GM18499 (cell line): ENCODE data around the gene COPS8.

Experiments used
- ATAC-seq: cut with Tn5 transposase; IDR thresholded peaks from one replicate; pipeline ENCODE4 v1.9.1; 2021; ENCODE audit warnings: moderate number of reproducible peaks; ENCODE audit not compliant: insufficient read depth, unreplicated experiment

The COPS8 gene

DNA sequence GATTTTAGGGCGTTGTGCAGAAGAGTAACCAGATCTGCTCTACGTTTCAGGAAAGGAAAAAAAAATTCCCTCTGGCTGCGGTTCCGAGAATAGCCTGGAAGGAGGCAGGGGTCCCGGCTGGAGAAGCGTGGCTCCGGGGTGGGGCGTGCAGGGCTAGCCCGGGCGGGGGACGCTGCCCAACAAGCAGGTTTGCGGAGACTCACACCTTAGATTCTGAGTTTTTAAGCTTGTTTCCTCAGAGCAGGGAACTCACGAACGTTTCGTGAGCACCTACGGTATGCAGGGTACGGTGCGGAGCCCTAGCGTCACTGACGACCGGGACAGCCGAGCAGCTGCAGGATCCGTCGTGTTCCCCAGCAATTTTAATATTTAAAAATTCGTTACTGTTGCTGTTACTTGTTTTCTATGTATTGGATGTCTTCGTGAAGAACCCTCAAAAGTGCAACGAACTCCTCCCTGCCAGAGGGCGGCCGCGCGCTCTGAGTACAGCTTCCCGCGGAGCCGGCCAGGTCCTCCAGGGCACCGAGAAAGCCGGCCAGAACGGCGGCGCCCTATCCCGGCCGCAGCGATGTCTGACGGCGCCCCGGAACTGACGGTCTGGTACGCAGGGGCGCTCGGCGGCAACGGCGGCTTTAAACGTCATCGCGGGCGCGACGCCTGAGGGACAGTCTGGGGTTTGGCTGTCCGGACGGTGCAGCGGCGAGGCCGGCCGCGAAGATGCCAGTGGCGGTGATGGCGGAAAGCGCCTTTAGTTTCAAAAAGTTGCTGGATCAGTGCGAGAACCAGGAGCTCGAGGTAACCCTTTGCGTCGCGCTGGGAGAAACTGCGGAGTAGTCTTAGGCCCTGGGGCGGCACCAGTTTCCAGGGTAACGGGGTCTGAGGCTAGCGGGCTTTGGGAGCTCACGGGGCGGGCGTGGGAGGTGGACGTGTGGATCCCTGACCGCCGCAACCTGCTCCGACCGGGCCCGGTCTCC is at the start of gene COPS8:
Gene COPS8 (plus strand): TSS at position 642 of the 974 bp plus-strand sequence. CDS start 76 bp downstream, at position 718.
- ATAC-seq = peak; percentile 72

GRCh38 chr2:237039301-237040031 is 46.2 kb upstream of the COPS8 start:
- no peak for ATAC-seq

- no peak for ATAC-seq
These were observed 44.5 kb upstream of the COPS8 start for GRCh38 chr2:237041231-237041630.

GRCh38 chr2:237042101-237042500 is 43.6 kb upstream of the COPS8 start:
- ATAC-seq = no peak

DNA sequence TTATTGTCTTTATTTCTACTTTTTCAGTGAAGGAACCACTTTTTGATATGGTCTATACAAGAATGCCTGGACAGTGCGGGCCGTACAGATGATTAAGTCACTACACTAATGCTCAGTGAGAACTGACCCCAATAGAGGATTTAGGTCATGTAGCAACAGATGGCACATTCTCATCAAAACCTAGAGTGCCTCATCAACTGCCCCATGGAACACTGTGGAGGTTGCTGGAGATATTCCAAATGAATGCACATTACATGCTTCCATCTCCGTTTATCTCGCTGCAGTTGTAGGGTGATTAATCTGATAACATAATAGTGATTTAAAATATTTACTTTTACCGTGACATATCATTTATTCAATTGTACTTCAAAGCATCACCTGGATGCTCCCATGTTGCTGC is 41.8 kb upstream of the COPS8 start:
- no peak for ATAC-seq

DNA sequence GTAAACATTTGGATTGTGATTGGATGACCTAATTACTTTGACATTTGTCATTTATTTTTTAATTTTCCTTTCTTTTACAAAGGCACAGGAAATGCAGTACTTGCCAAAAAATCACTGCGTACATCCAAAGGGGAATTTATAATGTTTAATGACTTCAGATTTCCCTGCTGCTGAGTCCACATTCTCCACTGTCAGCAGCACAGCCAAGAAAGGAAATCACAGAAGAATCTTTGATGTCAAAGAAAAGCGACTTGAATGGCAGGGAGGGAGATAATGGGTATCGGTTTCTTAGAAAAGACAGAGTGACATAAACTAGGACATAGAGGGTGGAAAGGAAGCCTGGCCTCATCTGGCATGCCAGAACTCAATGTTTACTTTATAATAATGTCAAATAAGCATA is 41.4 kb upstream of the COPS8 start:
- ATAC-seq = no peak

DNA sequence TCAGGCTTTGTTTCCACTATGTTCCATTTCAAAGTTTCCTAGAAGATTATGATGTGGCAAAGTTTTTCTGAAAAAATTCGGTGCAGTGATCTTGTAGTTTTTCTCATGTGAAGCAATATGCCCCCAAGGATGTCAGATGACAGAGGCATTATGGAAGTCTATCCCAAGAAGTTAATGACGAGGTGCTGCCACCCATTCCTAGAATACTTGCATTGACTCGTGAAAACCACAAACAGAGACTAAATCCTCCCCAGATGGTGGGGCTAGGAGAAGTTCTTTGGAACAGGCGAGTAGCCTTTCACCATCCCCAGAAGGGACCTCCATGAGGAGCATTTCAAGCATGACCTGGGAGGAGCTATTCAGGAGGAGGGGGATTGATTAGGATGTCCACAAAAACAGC is 40.2 kb upstream of the COPS8 start:
- no peak for ATAC-seq

DNA sequence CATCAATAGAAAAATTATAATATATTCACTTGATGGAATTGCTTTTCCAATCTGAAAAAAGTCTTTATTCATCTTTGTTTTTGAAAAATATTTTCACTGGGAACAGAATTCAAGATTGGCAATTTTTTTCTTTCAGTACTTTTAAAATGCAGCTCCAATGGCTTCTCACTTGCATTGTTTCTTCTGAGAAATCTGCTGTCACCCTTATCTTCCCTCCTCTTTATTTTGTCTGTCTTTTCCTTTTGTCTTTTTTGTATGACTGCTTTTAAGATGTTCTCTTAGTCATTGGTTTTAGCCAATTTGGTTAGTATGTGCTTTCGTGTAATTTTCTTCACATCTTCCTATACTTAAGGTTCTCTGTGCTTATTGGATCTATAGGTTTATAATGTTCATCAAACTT is 37.1 kb upstream of the COPS8 start:
- ATAC-seq = no peak

DNA sequence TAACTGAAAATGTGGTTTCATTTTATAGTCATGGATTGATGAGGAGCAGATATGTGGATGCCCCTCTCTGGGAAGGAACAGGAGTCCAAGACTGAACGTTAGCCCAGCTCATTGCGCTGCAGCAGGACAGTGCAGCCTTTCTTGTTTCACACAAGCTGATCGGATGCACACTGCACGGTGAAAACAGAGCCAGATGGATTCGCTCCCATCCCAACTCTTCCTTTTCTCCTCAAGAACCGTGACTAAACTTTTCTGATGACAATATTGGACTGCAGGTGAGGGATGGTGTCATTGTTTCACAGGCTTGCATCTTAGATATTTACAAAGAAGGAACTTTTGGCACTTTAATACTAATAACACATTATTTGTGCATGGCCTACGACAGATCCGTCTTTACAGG is 33.8 kb upstream of the COPS8 start:
- no peak for ATAC-seq

GRCh38 chr2:237053066-237053465 is 32.6 kb upstream of the COPS8 start:
- ATAC-seq = no peak

DNA sequence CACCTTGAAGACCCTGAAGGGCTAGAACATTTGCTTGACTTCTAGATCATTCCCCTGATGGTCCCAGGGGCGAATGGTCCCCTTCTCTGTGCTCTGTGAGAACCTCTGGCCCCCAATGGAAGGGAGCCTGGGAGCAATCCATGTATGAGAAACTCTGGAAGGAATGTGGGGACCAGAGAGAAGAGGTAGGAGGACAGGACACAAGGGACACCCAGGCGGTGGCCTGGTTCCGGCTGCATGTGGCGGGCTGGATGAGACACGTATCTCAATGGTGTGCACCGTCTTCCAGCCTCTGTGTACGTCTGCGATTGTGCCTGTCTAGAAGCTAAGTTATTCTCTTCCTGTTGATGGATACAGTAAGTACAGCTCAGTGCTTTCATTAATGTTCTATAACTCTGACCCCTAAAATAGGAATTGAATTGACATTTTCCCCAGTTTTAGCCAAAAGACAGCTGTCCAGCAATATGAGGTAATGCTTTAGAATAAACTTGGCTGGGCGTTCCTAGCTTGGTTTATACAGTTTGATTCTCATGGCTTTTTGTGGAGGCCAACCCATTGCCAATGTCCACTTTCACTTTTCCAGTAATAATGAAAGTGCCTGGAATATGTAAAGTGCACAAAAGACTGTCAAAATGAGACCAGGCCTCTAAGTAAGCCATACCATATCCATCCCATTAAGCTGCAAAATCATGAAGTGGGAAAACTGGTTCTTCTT is 30.1 kb upstream of the COPS8 start:
- no peak for ATAC-seq

DNA sequence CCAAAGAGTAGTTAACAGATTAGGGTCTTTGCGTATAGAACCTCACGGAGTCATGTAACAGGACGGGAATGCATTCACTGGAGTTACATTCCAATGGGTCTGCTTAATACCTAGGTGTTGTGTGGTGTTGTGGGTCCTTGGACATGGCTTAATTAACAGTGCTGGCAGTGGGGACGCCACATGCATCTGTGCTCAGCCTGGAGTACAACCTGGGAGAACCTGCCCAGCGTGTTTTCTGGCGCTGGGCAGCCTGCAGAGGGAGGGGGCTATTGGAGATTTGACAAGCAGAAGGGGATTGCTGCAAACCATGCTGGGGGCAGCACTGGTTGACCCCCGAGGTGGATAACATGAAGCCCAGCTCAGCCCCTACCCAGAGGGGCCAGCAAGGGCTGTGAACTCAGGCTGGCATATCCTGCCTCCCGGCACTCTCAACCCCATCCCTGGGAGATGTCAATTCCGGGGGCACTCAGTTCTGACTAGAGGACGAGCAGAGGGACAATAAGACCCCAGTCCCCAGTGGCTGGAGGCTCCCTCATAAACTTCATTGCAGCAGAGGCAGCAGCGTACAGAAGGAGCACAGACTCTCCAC is 29.3 kb upstream of the COPS8 start:
- ATAC-seq = no peak

GRCh38 chr2:237057107-237057506 is 28.6 kb upstream of the COPS8 start:
- ATAC-seq = no peak

GRCh38 chr2:237057893-237058300 is 27.8 kb upstream of the COPS8 start:
- peak; percentile 73 for ATAC-seq

DNA sequence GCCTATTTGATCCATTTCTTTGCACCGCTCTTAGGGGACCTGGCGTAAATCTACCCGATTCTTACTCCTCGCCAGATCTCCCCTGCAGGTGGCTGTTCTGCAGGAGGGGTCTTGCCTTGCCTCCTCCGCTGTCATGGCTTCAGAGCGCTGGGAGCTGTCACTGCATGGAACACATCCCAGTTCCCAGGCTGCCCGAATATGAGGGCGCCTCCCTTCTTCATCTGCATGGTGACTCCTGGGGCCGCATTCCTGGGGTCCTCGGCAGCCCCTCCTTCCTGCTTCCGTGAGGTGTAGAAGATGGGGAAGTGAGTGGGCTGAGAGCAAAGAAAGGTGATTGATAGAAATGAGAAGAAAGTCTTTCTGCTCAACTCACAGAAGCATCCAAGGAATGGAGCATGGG is 27.3 kb upstream of the COPS8 start:
- ATAC-seq = no peak

GRCh38 chr2:237059155-237059875 is 26.4 kb upstream of the COPS8 start:
- peak; percentile 46 for ATAC-seq

DNA sequence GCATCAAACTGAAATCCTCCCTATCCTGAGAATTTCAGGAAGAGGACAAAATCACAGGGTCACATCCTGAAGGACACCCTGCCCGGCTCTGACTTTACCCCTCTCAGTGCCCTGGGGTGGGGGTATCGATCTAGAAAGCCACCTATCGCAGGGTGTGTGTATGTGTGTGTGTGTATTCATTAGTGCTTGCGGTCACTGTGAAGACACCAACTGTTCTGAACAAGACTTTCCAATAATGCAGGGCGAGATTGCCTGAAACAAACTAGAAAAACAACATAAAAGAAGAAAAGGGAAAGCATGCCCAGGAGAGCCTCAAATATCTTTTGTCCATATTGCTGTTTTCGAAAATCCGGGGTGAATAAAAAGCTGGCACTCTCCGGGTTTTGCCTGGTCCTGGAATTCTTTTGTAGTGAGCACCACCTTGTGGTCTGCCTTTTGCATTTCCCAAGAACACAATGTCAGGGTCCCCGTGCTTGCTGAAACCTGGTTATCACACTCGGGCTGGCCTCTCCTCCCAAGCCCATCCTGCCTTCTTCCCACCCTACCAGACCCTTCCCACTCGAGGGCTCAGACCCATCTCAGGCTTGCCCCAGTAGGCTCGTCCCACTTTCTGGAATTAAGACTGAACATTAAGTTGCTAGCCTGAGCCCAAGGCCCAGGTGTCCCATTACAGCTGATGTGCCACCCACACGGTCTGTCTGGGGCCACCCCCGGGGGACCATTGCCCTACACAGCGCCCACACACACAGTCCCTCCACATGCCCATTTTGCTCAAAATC is 25.0 kb upstream of the COPS8 start:
- ATAC-seq = no peak

- ATAC-seq = no peak
These were observed 24.3 kb upstream of the COPS8 start for GRCh38 chr2:237061356-237061755.

DNA sequence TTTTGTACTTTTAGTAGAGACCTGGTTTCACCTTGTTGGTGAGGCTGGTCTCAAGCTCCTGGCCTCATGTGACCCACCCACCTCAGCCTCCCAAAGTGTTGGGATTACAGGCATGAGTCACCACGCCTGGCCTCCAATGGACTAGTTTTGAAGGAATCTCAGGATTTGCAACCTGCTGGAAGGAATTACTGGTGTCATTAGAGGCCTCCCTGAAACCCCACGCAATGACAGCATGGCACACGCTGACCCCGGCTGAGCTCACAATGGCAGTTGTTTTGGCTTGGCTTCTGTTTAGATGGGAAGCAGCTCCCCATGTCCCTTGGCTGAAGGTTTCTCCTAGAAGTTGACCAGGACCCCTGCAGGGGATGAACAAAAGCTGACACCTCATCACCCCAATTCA is 23.1 kb upstream of the COPS8 start:
- no peak for ATAC-seq
